Stimulated activated naive B cell treated with anti-CD40 and anti-IgM and Interleukin-4, amounts not matched to agents 10 μg/mL and 1 μg/mL and 100 μg/mL, for 72 hours (primary cell): ENCODE results near the gene OTOA.
"Not testable (repeated sequence)": the region's sequence is repeated elsewhere in the genome, so short reads cannot be mapped to it uniquely, and the experiment has no call there.

Source experiments
- ATAC-seq, 2 donors: fragments of 150-1000 bp; cut with Tn5 transposase; replicated peaks; 2 replicates each; pipeline ENCODE4 v1.10.0; 2021; ENCODE audit warnings: moderate library complexity in 1 of 2
- DNase-seq: peaks from one replicate; pipeline ENCODE4 v3.0.0; 2021
- H3K27ac Mint-ChIP-seq: one replicate; pipeline ENCODE4 v1.8.0; 2022; ENCODE audit warnings: mild to moderate bottlenecking, mixed read lengths
- H3K27me3 Mint-ChIP-seq, 2 donors: one replicate each; pipeline ENCODE4 v1.8.0; 2022; ENCODE audit warnings: mixed read lengths in 2 of 2
- H3K36me3 Mint-ChIP-seq, 2 donors: one replicate each; pipeline ENCODE4 v1.8.0; 2022; ENCODE audit warnings: mixed read lengths in 2 of 2, mild to moderate bottlenecking in 1 of 2
- H3K4me1 Mint-ChIP-seq, 2 donors: one replicate each; pipeline ENCODE4 v1.8.0; 2022; ENCODE audit warnings: mixed read lengths in 2 of 2, mild to moderate bottlenecking in 1 of 2
- H3K4me3 Mint-ChIP-seq, 2 donors: one replicate each; pipeline ENCODE4 v1.8.0; 2022; ENCODE audit warnings: mild to moderate bottlenecking in 2 of 2, mixed read lengths in 2 of 2, moderate library complexity in 1 of 2
- H3K9me3 Mint-ChIP-seq, 2 donors: one replicate each; pipeline ENCODE4 v1.8.0; 2022; ENCODE audit warnings: mixed read lengths in 2 of 2, mild to moderate bottlenecking in 1 of 2

Gene OTOA

GRCh38 chr16:21663889-21664647, at the start of gene OTOA:
TSS of gene OTOA (plus strand) at chr16:21663968. CDS start at chr16:21678515, 14,547 bp downstream.
- Mint-ChIP-seq H3K9me3 (no peaks in the 10 kb centered on the region), H3K27ac (no peak within 1 kb of the TSS), H3K36me3 (no peaks in the 10 kb centered on the region), H3K27me3 (no peaks in the 10 kb centered on the region), H3K4me3 (peak within 1 kb of the TSS; percentile 81 to 82), H3K4me1 (peaks cover 16 to 40% of the 10 kb centered on the region in 2 donors)
- DNase-seq = peak; percentile 19
- ATAC-seq = peak; percentile 83 to 86

- Mint-ChIP-seq H3K4me1 (peaks cover 20 to 46% of the 10 kb centered on the region in 2 donors), H3K27me3 (no peaks in the 10 kb centered on the region), H3K27ac (no peak overlapping the region), H3K4me3 (no peak overlapping the region), H3K36me3 (peaks cover 28 to 29% of the 10 kb centered on the region in 2 donors), H3K9me3 (no peaks in the 10 kb centered on the region)
- DNase-seq = no peak
- ATAC-seq = no peak
Measured at GRCh38 chr16:21614896-21615295, 48.9 kb upstream of the OTOA start.

- H3K27ac Mint-ChIP-seq = peak overlapping the region; percentile 76
- no peak overlapping the region for H3K4me3 Mint-ChIP-seq
- ATAC-seq (no peak), DNase-seq (no peak)
- no peaks in the 10 kb centered on the region for H3K9me3 Mint-ChIP-seq
- no peaks in the 10 kb centered on the region for H3K27me3 Mint-ChIP-seq
- H3K4me1 Mint-ChIP-seq = peaks cover 10 to 22% of the 10 kb centered on the region in 2 donors
- peaks cover 32 to 34% of the 10 kb centered on the region in 2 donors for H3K36me3 Mint-ChIP-seq
Measured at GRCh38 chr16:21617607-21618006, 46.2 kb upstream of the OTOA start.

DNA sequence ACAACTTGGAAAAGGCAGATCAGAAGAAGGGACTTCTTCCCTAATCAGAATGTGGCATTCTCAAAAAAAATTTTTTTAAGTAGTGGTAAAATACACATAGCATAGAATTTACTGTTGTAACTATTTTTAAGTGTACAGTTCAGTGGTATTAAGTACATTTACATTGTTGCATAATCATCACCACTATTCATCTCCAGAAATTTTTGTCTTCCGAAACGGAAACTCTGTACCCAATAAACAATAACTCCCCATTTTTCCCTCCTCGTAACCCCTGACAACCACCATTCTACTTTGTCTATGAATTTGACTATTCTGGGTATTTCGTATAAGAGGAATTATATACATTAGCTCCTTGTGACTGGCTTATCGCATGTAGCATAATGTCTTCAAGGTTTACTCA, 45.5 kb upstream of the OTOA start:
- Mint-ChIP-seq H3K27ac (no peak overlapping the region), H3K9me3 (no peaks in the 10 kb centered on the region), H3K4me1 (peaks cover 10 to 22% of the 10 kb centered on the region in 2 donors), H3K4me3 (no peak overlapping the region), H3K36me3 (peaks cover 32 to 35% of the 10 kb centered on the region in 2 donors), H3K27me3 (no peaks in the 10 kb centered on the region)
- DNase-seq (no peak), ATAC-seq (no peak)

DNA sequence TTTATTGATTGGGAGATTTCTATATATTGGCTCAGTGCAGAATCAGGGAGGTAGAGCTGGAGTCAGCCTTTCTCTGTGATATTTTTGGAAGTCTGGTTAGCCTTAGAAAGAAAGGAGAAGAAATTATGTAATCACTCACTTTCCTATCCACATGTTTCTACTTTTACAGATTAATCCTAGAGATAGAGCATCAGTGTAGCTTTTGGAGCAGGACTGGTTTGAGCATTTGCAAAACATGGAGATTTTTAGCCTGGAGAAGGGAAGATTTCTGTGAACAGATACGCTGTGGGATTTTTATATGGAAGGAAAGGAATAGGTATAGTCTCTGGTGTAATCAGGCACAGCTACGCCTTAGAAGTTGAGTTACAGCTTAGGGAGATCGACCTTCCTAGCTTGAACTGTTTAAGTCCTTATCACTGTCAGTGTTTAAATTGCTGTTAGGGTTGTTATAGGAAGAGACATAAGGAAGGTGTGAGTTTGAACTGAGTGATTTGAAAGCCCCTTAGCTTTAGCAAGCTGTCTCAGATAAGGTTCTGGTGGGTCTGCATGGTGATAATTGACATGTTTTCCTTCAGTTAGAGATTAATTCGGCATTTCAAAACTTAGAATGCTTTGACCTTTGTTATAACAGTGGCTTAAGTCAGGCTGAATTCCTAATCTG, 43.9 kb upstream of the OTOA start:
- H3K36me3 Mint-ChIP-seq = peaks cover 35 to 45% of the 10 kb centered on the region in 2 donors
- H3K27ac Mint-ChIP-seq = no peak overlapping the region
- no peak overlapping the region for H3K4me3 Mint-ChIP-seq
- H3K9me3 Mint-ChIP-seq = no peaks in the 10 kb centered on the region
- DNase-seq (no peak), ATAC-seq (no peak)
- peaks cover 10 to 22% of the 10 kb centered on the region in 2 donors for H3K4me1 Mint-ChIP-seq
- H3K27me3 Mint-ChIP-seq = no peaks in the 10 kb centered on the region

DNA sequence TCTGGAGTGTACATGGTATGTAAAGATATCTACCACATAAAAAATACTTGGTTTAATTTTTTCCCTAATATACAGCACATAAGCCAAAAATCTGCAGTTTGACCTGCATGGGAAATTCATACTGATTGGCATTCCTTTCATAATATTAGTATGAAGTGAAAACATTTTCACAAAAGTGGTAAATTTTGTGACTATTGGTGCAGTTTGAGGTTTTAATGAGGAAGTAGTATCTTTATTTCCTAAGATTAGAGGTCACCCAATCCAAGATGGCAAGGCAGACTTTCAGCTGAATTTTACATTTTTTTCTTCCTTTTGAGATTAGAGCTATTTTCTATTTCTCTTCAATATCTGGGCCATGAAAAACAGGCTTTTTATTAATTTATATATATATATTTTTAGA, 43.2 kb upstream of the OTOA start:
- Mint-ChIP-seq H3K36me3 (peaks cover 40 to 46% of the 10 kb centered on the region in 2 donors), H3K27me3 (no peaks in the 10 kb centered on the region), H3K9me3 (no peaks in the 10 kb centered on the region), H3K4me3 (no peak overlapping the region), H3K27ac (no peak overlapping the region), H3K4me1 (peaks cover 10 to 21% of the 10 kb centered on the region in 2 donors)
- no peak for DNase-seq
- ATAC-seq = no peak

- Mint-ChIP-seq H3K36me3 (peaks cover 48 to 53% of the 10 kb centered on the region in 2 donors), H3K4me3 (no peak overlapping the region), H3K9me3 (no peaks in the 10 kb centered on the region), H3K27me3 (no peaks in the 10 kb centered on the region), H3K4me1 (peaks cover 6 to 14% of the 10 kb centered on the region in 2 donors), H3K27ac (no peak overlapping the region)
- DNase-seq (no peak), ATAC-seq (no peak)
Measured at GRCh38 chr16:21622545-21622944, 41.2 kb upstream of the OTOA start.

DNA sequence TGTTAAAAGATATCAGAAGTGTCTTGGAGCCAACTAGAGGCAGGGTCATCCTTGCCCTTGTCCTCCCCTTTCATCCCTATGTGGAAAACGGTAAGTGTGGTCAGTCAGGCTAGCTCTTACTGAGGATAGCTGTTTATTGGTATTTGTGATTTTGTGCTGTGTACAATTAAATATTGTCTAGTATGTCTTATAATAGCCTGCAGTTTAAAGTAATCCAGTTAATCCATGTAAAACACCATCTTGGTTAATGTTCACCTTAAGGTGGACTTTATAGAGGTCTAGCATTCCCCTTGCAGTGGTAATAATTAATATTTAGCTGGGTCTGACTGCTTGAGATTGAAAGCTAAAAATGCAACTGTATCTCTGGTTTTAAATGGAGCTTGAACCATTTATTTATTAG, 38.7 kb upstream of the OTOA start:
- Mint-ChIP-seq H3K27ac (no peak overlapping the region), H3K4me3 (no peak overlapping the region), H3K9me3 (peaks cover 0 to 2% of the 10 kb centered on the region in 2 donors), H3K36me3 (peaks cover 48 to 51% of the 10 kb centered on the region in 2 donors), H3K4me1 (peaks cover 6 to 10% of the 10 kb centered on the region in 2 donors), H3K27me3 (no peaks in the 10 kb centered on the region)
- DNase-seq (no peak), ATAC-seq (no peak)

DNA sequence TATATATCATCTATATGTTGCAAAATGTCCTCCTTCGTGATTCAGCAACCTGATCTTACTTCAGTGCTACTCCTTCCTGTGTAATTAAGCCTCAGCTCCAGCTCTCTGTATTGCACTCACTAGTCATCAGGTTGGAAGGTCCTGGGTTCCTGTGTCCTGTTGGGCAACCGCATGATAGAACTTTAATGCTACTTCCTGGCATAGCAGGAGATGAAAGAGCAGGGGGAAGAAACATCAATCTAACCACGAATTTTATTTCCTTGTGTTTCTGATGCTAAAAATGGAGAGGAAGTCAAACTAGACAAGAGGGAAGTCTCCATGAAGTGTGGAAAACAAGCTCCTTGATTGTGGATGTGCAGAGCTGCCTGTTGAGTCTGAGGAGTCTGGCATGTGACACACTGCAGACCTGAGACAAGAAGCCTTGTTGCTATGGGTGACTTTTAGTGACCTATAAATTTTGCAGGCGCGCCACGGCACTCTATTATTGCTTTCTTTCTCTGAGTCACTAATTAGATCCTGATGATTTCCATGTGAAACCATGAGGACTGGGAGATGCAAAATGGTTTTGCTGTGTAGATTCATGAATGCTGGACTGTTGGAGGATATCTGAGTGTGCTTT, 37.0 kb upstream of the OTOA start:
- Mint-ChIP-seq H3K27ac (no peak overlapping the region), H3K27me3 (no peaks in the 10 kb centered on the region), H3K9me3 (peaks cover 0 to 2% of the 10 kb centered on the region in 2 donors), H3K4me1 (peaks cover 7 to 13% of the 10 kb centered on the region in 2 donors), H3K36me3 (peaks cover 50% of the 10 kb centered on the region in 2 donors), H3K4me3 (no peak overlapping the region)
- ATAC-seq (no peak), DNase-seq (no peak)

GRCh38 chr16:21628121-21628726, 35.5 kb upstream of the OTOA start:
- no peak for DNase-seq
- H3K27ac Mint-ChIP-seq = no peak overlapping the region

DNA sequence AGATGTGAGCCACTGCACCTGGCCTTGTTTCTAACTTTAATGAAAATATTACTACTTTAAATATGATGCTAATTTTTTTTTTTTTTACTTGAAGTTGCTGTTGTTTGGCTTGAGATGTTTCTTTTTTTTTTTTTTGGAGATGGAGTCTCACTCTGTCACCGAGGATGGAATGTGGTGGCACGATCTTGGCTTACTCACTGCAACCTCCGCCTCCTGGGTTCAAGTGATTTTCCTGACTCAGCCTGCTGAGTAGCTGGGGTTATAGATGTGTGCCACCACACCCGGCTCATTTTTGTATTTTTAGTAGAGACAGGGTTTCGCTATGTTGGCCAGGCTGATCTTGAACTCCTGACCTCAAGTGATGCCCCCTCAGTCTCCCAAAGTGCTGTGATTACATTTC, 35.0 kb upstream of the OTOA start:
- H3K27me3 Mint-ChIP-seq = no peaks in the 10 kb centered on the region
- DNase-seq (no peak), ATAC-seq (no peak)
- no peak overlapping the region for H3K27ac Mint-ChIP-seq
- H3K4me3 Mint-ChIP-seq = no peak overlapping the region
- peaks cover 0 to 2% of the 10 kb centered on the region in 2 donors for H3K9me3 Mint-ChIP-seq
- peaks cover 45 to 48% of the 10 kb centered on the region in 2 donors for H3K36me3 Mint-ChIP-seq
- peaks cover 12 to 17% of the 10 kb centered on the region in 2 donors for H3K4me1 Mint-ChIP-seq

More at GRCh38 chr16:21628121-21628726, 35.5 kb upstream of the OTOA start:
- peaks cover 12 to 17% of the 10 kb centered on the region in 2 donors for H3K4me1 Mint-ChIP-seq
- no peak overlapping the region for H3K4me3 Mint-ChIP-seq
- peaks cover 50 to 54% of the 10 kb centered on the region in 2 donors for H3K36me3 Mint-ChIP-seq
- ATAC-seq = no peak
- H3K27me3 Mint-ChIP-seq = no peaks in the 10 kb centered on the region
- H3K9me3 Mint-ChIP-seq = peaks cover 0 to 2% of the 10 kb centered on the region in 2 donors

- not testable (repeated sequence) for H3K27ac Mint-ChIP-seq, H3K9me3 Mint-ChIP-seq, ATAC-seq, DNase-seq, H3K4me3 Mint-ChIP-seq, H3K27me3 Mint-ChIP-seq
- Mint-ChIP-seq H3K4me1 (peaks cover 12 to 17% of the 10 kb centered on the region in 2 donors), H3K36me3 (peaks cover 40 to 48% of the 10 kb centered on the region in 2 donors)
Measured at GRCh38 chr16:21629616-21630539, 33.9 kb upstream of the OTOA start.

DNA sequence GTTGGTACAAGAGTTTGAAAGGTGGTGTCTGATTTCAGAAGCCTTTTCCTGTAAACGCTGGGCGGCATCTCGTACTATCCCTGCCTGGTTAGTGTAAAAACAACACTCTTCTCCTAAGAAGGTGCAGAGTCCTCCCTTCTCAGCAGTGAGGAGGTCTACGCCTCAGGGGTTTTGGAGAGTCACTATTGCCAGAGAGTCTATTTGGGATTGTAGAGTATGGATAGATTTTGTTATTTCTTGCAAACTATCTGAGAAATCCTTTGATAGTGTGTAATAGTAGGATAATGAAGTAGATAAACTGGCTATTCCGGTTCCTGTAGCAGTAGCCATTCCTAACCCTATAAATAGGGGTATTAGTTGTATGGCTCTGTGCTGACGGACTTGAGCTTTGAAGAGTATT, 32.9 kb upstream of the OTOA start:
- H3K9me3 Mint-ChIP-seq, DNase-seq, H3K27ac Mint-ChIP-seq, H3K27me3 Mint-ChIP-seq, ATAC-seq, H3K4me3 Mint-ChIP-seq: not testable (repeated sequence)
- peaks cover 12 to 17% of the 10 kb centered on the region in 2 donors for H3K4me1 Mint-ChIP-seq
- peaks cover 40 to 52% of the 10 kb centered on the region in 2 donors for H3K36me3 Mint-ChIP-seq
